HL-60/S4 (cell line): ENCODE measurements around the gene IRF5.
"Not testable (repeated sequence)": the region's sequence is repeated elsewhere in the genome, so short reads cannot be mapped to it uniquely, and the experiment has no call there.

Experiments used
- in situ Hi-C: fragments of 300-500 bp; cut with MboI; formaldehyde crosslinking; loops from 2 replicates; pipeline ENCODE4 v1.14.3; 2022; ENCODE audit warnings: low sequenced_read_pairs

Gene IRF5

DNA sequence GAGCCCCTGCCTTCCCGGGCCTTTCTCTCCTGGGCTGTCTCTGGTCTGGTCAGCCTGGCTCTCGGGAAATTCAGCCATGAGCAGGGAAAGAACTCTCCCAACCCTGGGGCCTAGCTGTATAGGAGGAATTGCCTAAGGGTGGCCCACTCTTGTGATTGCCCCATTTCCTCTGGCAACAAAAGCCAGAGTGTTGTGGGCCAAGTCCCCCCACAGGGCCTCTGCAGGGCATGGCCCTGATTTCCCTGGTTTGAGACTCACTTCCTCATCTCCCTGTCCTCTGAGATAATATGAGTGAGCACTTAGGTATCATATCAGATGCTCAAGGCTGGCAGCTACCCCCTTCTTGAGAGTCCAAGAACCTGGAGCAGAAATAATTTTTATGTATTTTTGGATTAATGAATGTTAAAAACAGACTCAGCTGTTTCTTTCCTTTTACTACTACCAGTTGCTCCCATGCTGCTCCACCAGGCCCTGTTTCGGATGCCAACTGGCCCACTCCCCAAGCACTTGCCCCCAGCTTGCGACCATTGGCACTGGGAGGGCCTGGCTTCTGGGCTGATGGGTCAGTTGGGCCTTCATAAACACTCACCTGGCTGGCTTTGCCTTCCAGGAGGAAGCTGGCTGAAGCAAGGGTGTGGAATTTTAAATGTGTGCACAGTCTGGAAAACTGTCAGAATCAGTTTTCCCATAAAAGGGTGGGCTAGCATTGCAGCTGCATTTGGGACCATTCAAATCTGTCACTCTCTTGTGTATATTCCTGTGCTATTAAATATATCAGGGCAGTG is 11.4 kb downstream of the IRF5 start:
- in situ Hi-C loops = no loop called here

- in situ Hi-C loops = no loop called here
Observed at GRCh38 chr7:128951296-128951695, 13.6 kb downstream of the IRF5 start.

DNA sequence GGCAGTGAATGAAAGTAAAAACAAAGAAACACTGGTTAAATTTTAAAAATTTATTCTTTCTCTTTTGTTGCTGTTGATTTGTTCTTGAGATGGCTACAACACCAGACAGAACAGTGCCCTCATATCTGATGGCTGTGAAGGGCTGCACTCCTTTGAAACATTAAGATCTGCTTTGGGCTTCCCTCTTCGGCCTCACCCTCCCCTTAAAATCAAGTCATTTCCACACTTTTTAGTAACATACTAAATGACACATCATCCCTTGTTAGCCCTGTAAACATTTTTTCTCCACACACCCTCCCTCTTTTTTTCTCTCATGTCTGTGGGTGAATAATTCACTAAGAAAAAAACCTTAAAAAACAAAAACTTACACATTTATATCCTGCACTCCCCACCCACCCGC is 16.4 kb downstream of the IRF5 start:
- in situ Hi-C loops = no loop called here

GRCh38 chr7:128954830-128955802 is 17.4 kb downstream of the IRF5 start:
- in situ Hi-C loops = no loop called here

GRCh38 chr7:128955981-128956380 is 18.3 kb downstream of the IRF5 start:
- in situ Hi-C loops = no loop called here

DNA sequence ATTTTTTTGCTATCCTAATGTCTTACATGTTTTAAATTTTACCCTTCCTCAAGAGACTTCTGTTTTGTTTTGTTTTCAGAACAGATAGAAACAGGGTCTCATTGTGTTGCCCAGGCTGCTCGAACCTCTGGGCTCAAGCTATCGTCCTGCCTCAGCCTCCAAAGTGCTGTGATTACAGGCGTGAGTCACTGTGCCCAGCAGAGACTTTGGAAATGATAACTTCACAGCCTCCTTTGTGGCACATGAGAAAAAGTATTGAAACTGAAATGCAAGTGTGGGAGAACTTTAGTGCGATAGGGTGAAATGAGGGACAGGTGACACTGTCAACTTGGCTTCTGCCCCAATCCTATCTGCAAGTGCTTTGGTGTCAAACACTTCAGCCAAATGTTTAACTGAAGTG is 21.6 kb downstream of the IRF5 start:
- in situ Hi-C loops = no loop called here

GRCh38 chr7:128961030-128961659 is 23.4 kb downstream of the IRF5 start:
- in situ Hi-C loops = no loop called here

DNA sequence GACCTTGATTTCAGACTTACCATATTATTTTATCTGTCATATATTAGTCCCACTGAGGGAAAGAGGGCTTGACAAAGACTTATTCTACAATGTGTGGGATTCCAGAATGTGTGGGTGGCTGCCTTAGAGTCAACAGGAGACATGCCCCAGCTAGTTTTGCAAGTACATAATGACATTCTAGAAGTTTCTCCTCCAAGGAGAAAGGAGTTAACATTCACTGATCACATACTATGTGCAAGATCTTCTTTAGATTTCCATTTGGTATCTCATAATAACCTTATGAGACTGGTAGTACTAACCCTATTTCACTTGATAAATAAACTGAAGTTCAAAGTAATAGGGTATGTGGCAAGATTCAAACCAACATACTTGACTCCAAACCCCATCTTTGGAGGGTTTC is 25.2 kb downstream of the IRF5 start:
- in situ Hi-C loops = no loop called here

GRCh38 chr7:128963327-128963757 is 25.6 kb downstream of the IRF5 start:
- in situ Hi-C loops = no loop called here

GRCh38 chr7:128968624-128969023 is 30.9 kb downstream of the IRF5 start:
- in situ Hi-C loops = no loop called here

GRCh38 chr7:128974241-128974934 is 36.7 kb downstream of the IRF5 start:
- in situ Hi-C loops = no loop called here

GRCh38 chr7:128982105-128982504 is 44.4 kb downstream of the IRF5 start:
- in situ Hi-C loops = no loop called here

- in situ Hi-C loops = no loop called here
Observed at GRCh38 chr7:128985660-128986059, 47.9 kb downstream of the IRF5 start.

DNA sequence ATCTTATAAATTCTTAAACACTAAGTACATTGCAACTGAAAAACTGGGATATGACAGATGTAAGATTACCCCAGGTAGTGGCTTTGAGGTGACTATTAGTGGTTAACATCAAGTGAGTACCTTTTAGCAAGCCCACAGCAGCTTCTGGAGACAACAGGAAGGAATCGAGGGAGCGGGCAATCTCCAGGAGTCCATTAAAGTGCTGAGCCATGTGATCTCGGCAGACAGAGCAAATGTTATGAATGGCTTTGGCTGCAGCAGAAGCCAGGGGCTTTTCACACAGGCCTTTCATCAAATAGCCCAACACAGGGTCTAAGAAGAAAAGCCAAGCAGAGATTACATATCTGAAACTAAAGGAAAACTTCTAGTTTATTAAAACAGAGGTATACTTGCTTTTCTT is 48.9 kb downstream of the IRF5 start:
- in situ Hi-C loops = no loop called here

DNA sequence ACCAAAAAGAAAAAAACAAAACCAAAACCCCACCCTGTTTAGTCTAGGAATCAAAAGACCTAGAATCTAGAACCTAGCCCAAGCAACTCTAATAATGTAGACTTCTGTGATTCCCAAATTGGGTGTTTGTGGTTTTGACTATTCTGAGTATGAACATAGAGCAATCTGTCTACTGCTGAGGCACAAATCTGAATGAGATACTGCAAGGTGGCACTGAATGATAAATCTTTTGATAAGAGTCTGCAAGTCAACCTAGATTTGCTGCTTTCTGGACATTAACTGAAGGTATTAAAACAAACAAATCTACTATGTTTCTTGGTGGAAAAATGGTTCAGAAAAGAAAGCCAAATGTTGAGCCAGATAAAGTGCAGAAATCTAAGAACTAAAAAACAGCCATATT is 50.6 kb downstream of the IRF5 start:
- in situ Hi-C loops = no loop called here

- in situ Hi-C loops = no loop called here
Observed at GRCh38 chr7:128989961-128990360, 52.2 kb downstream of the IRF5 start.

GRCh38 chr7:128993419-128993818 is 55.7 kb downstream of the IRF5 start:
- in situ Hi-C loops = no loop called here

DNA sequence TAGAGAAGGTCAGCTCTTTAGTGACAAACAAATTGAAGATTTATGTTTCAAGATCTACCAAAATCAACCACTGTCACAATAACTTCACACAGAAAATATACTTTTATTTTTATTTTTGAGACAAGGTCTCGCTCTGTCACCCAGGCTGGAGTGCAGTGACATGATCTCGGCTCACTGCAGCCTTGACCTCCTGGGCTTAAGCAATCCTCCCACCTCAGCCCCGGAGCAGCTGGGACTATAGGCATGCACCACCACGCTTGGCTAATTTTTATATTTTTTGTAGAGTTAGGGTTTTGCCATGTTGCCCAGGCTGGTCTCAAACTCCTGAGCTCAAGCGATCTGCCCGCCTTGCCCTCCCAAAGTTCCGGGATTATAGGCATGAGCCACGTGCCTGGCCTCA is 56.8 kb downstream of the IRF5 start:
- in situ Hi-C loops = not testable (repeated sequence)

- in situ Hi-C loops = no loop called here
Observed at GRCh38 chr7:128997181-128997580, 59.5 kb downstream of the IRF5 start.
